NCI-H69 (cell line): Measurements from ENCODE around the gene CCDC124.

Source experiments
- DNase-seq: peaks from one replicate; lab custom pipeline; 2025; lab: John Stamatoyannopoulos, UW

The CCDC124 gene

DNA sequence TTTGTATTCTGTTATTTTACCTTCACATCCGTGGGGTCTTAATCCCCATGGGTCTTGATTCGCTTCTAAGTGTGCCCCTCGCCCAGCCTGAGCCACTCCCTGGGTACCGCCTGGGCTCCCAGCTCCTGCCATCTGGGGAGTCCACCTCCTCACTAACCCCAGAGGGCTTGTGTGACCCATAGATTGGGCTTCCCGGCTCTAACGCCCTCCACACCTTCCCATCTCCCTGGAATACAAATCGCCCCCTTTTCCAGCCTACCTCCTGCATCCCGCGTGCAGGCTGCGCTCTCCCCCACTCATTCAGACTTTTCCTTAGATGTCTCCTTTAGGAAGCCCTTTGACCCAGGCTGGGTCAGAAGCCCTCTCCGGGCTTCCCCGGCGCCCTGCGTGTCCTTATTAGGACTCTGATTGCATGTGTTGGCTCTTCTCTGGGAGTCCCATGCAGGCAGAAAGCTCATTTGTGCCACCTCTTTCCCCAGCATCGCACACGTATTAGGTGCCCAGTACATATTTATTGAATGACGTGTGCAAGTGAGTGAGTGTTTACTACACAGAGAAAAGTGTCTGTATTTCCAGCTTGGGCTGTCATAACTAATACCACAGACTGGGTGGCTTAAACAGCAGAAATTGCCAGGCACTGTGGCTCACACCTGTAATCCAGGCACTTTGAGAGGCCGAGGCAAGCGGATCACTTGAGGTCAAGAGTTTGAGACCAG is 757 bp downstream of the CCDC124 start:
- no peak for DNase-seq

DNA sequence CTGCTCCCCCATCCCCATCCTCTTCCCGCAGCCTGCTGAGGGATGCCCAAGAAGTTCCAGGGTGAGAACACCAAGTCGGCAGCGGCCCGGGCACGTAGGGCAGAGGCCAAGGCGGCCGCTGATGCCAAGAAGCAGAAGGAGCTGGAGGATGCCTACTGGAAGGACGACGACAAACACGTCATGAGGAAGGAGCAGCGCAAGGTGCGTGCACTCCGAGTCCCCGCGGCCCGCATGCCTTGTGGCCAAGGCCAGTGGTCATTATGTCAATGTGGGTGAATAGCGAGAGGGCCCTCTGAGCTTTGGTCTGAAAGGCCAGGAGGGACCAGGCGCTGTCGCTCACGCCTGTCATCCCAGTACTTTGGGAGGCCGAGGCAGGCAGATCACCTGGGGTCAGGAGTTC is 3.6 kb downstream of the CCDC124 start:
- DNase-seq, result no peak

DNA sequence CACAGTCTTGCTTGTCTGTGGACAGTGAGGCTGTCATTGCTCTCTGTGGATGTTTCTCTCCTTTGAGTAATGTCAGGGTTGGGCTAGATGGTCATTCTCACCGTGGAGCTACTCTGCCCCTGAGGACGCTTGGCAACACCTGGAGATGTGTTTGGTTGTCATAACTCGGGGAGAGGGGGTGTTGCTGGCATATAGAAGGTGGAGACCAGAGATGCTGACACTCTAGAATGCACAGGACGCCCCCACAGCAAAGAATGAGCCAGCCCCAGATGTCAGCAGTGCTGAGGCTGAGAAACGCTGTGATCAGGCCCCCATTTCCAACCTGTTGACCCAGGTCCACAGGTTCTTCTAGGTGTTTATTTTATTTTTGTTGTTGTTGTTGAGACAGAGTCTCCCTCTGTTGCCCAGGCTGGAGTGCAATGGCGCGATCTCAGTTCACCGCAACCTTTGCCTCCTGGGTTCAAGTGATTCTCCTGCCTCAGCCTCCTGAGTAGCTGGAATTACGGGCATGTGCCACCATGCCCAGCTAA is 4.6 kb downstream of the CCDC124 start:
- no peak for DNase-seq

DNA sequence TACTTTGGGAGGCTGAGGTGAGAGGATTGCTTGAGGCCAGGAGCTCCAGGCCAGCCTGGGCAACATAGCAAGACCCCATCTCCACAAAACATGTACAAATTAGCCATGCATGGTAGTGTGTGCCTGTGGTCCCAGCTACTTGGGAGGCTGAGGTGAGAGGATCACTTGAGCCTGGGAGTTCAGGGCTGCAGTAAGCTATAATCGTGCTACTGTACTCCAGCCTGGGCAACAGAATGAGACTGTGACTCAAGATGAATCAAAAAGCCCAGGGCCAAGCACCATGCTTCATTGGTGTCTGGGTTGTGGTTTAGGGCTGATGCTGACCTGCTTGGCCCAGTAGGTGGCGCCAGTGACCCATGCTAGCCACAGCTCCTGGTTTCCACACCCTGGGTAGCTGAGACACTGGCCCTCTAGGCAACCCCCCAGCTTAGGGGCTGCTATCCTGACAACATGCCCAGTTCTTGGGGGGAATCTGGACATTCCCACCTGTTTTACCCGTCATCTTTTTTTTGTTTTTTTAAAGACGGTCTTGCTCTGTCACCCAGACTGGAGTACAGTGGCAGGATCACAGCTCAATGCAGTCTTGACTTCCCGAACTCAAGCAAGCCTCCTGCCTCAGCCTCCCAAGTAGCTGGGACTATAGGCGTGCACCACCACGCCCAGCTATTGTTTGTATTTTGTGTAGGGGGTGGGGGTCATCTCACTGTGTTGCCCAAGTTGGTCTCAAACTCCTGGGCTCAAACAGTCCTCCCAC is 5.5 kb downstream of the CCDC124 start:
- DNase-seq, result peak; percentile 69

DNA sequence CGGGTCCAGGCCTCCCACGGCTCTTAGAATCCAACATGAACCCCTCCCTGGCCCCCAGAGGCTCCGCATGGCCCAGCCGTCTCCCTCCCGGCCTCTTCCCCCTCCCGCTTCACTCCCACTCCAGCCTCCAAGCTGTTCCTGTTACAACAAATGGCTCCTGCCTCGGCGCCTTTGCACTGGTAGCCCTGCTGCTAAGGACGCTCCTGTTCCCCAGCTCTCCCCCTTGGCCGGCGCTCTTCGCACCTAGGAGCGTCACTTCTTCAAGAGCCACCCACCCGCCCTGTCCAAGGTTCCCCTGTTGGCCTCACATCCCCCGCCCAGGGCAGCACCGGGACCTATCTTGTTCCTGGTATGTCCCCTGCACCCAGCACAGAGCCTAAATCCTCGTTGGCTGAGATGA is 9.4 kb downstream of the CCDC124 start:
- DNase-seq, result no peak

DNA sequence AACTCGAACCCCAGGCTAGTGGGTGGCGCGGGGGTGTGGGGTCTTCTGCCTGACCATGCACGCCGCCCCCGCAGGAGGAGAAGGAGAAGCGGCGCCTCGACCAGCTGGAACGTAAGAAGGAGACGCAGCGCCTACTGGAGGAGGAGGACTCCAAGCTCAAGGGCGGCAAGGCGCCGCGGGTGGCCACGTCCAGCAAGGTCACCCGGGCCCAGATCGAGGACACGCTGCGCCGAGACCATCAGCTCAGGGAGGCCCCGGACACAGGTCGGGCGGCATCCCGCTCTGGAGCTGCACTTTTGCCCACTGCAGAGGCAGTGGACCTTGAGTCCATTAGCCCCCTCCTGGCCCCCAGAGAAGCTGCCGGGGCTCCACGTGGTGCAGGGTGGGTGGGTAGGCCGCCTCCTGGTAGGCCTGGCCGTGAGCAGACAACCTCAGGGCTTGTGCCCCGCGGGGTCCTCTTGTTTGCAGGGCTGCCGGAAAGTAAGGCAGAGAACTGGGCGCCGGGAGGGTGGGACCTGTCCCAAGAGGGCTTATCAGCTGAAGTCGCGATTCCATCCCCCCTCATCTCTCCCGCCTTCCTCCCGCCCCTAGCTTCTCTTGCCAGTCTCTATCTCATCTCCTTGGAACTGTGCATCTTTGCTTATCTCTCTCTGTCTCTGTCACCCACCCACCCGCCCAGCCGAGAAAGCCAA is 9.9 kb downstream of the CCDC124 start:
- DNase-seq, result no peak

DNA sequence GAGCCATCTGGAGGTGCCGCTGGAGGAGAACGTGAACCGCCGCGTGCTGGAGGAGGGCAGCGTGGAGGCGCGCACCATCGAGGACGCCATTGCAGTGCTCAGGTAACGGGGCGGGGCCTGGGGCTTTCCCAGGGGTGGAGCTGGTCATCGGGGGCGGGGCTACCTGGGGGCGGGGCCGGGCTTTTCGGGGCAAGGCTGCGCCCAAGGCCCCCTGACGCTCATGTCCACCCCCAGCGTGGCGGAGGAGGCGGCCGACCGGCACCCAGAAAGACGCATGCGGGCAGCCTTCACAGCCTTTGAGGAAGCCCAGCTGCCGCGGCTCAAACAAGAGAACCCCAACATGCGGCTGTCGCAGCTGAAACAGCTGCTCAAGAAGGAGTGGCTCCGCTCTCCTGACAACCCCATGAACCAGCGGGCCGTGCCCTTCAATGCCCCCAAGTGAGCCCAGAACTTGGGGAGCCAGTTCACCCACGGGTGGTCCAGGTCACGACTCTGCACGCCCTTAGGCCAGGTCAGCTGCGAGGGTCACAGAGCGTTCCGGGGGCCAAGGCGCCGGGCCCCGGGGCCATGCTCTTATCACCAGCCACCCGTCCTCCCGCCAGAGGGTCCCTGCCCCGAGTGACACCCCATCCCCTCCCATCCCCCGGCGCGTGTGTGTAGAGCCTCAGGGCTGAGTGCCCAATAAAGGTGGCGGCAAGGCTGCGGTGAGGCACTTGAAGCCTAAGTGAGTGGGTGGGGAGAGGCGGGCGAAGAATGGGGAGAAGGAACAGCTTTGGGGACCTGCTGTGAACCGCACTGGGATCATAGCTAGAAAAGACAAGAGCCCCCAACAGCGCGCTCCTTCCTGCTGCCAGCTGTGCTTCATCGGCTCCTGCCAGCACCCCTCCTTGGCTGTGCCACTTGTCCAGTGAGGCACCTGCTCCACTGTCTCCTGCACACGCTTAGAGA is 10.7 kb downstream of the CCDC124 start:
- no peak for DNase-seq

DNA sequence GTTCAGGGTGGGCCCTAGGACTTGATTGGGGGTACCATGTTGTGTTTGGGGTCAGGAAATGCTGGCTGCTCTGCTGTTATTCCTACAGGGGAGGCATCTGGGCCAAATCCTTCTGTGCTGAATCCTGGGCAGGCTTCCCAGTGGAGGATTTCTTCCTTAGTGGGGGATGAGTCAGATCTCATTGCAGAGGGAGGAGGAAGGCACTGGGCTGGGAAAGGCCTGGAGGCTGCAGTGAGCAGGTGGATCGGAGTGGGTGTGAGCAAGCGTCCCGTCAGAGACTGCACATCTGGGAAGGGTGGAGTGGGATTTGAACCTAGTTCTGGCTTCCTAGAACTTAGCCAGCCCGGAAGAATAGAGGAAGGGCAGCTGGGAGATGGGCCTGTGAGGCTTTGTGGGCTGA is 11.5 kb downstream of the CCDC124 start:
- DNase-seq, result no peak

DNA sequence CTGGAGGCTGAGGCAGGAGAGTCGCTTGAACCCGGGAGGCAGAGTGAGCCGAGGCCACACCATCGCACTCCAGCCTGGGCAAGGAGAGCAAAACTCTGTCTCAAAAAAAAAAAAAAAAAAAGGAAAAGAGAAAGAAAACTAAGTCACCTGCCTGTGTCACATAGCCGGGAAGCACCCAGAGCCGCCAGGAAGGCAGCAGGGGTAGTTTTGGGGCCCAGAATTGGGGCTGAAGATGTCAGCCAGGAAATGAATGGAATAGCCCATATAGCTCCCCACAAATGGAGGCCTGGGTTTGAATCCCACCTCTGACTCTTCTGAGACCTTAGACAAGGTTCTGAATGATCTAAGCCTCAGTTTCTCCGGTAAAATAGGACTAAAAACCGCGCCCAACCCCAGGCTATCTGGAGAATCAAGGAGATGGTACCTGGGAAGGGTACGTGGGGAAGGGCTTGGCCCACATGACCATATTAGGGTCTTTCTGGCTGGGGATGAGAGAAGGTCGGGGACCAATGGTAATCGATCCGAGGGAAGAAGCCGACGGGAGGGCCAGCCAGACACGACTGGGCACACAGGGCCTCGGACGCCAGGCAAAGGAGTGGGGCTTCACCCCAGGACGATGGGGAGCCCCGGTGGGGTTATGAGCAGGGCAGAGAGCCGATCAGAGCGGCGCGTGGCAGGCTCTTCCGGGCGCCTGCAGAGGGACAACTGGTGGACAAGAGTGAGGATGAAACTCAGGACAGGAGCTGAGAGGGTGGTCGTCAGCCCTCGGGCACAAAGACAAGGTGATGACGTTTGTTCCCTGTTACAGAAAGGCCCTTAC is 14.4 kb downstream of the CCDC124 start:
- DNase-seq, result peak; percentile 66

DNA sequence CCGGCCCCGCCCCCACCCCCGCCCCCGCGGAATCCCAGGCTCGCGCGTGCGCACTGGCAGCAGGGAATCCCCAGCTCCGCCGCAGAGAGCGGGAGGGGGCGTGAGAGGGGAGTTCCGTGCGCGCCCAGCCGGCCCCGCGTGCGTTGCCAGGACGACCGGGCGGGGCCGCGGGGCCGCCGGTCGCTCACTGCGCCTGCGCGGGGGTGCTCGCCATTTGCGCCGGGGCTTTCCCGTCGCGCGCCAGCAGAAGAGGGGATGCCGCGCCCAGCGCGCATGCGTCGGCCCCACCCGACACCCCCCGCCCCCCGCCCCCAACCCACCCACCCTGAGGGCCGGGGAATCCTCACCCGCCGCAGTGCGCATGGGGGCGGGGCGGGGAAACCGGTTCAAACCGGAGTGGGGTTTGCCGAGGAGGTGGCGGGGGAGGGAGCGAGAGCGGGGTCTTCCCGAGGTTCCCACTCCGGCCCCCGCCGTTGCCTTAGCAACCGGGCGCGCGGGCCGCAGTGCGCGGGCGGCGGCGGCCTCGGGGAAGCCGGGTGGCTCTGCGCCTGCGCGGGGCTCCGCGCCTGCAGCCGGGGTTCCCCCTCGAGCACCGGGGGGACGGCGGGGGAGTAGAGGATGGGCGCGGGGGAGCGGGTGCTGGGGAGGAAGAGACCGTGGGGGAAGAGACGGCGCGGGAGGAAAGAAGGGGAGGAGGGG is 15.1 kb downstream of the CCDC124 start:
- peak; percentile 100 for DNase-seq

DNA sequence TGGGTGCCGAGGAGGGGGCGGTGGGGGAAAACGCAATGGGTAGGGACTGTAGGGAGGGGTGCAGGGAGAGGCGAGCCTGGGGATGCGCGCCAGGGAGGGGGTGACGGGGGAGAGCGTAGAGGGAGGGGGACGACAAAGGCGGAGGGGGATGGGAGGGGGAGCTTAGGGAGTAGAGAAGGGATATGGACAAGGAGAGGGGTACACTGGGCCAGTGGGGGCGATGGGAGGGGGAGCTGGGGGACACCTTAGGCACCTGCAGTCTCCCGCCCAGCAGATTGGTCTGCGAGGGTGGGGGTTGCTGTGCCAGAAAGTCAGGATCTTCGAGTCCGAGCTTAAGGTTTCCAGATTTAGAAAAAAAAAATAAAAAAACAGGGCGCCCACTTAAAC is 15.7 kb downstream of the CCDC124 start:
- no peak for DNase-seq

DNA sequence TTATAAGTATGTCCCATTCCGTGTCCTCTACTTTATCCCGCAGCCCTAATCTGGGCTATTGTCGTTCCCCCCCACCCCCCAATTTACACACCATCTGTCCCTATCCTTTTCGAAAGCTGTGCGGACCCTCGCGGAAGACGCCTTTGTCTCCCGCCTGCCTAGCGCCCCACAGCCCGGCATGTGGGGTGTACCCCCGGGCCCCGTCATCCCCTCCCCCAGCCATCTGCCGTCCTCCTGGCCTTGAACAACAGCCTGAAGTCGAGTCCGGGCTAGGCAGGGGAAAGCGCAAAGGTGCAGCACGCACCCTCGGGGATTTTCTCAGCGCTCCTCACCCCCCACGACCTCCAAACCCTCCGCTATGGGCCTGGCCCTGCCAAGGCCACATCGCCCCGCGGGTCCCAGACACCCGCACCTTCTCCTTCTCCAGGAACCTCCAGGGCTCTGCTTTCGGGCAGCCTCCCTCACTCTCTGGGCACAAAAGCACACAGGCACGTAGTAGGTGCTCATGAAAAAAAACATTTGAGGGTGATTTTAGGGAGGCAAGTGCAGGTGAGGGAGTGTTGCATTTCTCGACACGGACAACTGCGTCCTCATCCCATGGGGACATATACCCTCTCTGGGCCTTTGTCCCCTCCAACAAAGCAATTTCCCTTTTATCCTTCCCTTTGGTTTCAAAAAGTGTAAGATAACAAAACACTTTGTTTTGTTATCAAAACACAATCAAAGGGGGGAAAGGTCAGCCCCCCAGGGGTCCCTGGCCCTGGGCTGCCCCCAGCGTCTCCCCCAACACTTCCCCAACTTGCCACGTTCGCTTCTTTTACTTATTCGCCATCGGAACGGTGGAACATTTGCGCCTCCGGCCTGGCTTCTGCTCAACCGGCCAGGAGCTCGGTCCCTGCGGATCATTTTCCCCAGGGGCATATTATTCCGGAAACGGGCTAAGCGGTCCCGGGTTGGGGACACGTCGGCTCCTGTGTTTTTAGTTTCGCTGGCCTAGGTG is 16.4 kb downstream of the CCDC124 start:
- peak; percentile 83 for DNase-seq

DNA sequence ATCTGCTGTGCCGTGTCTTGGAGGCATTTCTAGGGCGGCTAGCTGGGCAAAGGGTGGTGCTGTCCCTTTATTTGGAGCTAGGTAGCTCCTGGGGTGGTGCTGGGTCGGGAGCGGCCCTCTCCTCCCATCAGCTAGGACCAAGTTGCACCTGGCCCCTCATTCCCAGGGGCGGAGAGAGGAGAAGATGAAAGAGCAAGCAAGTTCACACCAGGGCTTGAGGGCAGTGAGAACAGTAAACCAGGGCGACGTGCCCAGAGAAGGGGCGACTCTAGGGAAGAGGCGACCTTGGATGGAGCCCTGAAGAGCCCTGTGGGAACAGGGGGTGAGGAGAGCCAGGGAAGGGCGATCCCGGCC is 17.1 kb downstream of the CCDC124 start:
- peak; percentile 88 for DNase-seq

DNA sequence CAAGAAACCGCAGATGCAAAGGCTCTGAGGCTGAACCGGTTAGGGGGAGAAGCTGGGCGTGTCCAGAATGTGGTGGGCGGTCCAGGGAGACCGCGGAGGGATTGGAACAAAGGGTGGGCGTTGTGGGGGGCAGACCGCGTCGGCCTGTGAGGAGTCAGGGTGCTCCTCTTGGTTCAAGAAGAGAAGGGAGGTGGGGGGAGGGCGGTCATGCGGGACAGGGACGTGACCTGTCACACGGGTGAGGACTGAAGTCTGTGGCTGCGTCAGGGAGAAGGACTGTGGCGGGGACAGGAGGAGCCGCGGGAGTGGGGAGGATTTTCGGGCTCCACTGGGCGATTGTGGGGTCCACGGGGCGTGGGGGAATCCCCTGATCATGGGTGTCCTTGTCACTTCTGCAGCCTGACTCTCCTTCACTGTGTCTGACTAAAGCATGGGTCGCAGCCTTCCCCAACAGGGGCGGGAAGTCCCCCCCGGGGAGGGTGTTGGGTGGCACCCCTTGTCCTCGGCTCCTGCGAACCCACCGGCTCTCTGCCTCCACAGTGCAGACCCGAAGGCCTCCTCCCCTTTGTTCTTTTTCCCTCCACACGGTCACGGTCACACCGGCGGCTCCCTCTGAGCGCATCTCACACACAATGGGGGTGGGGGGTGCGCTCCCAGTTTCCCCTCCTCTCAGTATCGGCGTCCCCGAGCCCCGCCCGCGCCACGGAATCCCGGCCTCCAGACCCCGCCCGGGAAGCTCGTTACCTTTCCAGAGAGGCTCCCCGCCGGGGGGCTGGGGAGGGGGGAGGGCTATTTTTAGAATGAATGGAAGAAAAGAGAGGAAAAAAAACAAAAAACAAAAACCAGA is 17.7 kb downstream of the CCDC124 start:
- DNase-seq, result peak; percentile 88

DNA sequence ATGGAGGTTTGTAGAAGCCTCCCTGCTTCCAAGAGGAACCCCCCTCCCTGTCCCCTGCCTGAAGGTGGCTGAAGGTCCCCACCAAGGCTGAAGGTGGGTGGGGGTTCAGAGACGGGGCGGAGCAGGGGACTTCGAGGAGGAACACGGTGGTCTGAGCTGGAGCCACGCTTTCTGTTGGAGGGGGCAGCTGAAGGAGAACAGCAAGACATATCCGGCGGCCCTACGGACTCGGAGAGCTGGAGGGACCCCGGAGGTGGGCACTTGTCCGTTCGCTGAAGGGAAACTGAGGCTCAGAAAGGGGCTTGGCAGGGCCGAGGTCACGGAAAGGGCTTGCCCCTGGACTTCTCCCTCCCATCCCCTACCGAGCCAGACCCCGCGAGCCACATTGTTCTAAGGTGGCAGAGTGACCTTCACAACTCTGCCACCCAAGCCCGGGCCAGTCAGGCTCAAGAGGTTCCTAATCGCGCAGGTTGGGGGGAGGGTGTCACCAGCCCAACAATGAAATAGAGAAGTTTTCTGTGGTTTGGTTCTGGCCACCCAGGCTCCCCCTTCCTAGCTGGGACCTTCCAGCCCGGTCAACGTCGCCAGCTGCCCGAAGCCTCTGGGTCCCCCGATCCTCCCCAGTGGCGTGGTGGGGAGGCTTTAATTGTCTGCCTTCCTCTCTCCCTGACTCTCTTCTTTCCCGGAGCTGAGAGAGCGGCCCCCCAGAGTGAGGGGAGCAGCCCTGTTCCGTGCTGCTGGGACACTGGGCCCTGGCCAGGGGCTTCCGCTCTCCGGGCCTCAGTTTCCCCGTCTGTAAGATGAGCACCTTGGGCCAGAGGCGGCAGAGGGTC is 18.6 kb downstream of the CCDC124 start:
- DNase-seq, result peak; percentile 57

DNA sequence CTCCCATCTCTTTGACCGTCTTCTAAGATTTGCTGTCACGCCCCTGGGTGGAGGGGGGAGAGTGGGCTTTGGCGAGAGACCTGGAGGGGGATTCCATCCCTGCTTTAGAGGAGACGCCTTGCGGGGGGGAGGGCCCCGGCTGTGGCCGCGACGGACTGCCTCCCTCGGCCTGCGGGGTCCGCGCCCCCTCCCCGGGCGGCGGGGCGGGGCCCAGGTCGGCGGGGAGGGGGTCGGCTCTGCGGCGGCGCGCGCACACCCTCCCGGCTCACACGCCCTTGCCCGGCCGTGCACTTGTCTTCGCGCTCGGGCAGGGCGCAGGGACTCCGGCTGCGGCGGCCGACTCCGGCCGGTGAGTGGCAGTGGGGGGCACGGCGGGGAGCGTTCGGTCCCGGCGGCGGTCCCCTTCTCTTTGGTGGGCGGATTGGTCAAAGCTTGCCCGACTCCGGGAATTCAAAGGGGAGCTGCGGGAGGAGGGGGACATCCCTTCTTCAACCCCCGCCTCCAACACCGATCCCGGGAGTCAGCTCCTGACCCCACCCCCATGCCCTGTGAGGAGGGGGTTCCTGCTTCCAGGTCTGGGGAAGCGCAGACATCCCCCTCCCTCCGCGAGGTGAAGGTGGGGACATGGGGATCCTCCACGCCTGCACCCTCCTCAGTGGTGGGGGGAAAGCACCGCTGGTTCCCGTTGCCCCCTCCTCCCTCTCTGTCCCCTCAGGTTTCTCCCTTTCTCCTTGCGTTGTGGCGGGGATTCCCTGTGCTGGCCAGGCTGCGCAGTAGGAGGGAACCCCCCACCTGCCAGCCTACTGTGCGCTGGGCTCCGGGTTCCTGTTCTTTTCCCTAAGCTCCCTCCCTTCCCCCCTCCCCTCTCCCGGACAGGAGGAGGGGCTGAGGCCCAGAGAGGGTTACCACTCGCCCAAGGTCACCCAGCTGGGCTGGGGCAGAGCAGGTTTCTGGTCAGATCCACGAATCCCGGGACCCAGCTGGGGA is 19.5 kb downstream of the CCDC124 start:
- peak; percentile 59 for DNase-seq
